GM23338 (cell line): ENCODE measurements around the gene MEST.
"Not testable (repeated sequence)": the region's sequence is repeated elsewhere in the genome, so short reads cannot be mapped to it uniquely, and the experiment has no call there.

Experiments used
- JUNB ChIP-seq: IDR thresholded peaks from one replicate; pipeline ENCODE4 v1.6.1; 2016; ENCODE audit warnings: antibody characterized with exemption; ENCODE audit not compliant: unreplicated experiment
- TF ChIP-seq, protein P1 (sequence below), 2 experiments: fragments of 200-600 bp in 1 of 2; sonication (generic) in 1 of 2; conservative IDR thresholded peaks; 2 replicates each; pipeline versions ENCODE4 v1.5.1 to v1.6.1; 2016 to 2017; ENCODE audit warnings: antibody characterized with exemption in 2 of 2, low read depth in 2 of 2, mild to moderate bottlenecking in 2 of 2, moderate library complexity in 1 of 2

DNA sequence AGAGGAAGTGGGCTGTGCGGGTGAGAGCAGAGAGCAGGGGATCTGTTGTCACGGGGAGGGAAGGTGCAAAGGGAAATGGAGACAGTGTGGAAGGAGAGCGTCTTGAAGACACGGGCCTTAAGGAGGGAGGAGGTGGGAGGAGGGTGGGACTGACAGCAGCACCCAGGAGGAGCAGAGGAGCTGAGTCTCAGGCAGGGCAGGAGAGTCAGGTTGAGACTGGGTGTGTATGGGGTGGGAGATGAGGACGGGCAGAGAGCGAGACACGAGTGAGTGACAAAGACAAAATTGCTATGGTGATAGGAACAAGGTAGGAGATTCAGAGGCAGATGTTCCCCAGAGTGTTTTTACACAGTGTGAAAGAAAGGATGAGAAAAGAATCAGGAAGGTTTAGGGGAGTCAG is 49.4 kb downstream of the MEST start:
- TF ChIP-seq JUNB = not testable (repeated sequence)
- TF ChIP-seq, protein P1, sequence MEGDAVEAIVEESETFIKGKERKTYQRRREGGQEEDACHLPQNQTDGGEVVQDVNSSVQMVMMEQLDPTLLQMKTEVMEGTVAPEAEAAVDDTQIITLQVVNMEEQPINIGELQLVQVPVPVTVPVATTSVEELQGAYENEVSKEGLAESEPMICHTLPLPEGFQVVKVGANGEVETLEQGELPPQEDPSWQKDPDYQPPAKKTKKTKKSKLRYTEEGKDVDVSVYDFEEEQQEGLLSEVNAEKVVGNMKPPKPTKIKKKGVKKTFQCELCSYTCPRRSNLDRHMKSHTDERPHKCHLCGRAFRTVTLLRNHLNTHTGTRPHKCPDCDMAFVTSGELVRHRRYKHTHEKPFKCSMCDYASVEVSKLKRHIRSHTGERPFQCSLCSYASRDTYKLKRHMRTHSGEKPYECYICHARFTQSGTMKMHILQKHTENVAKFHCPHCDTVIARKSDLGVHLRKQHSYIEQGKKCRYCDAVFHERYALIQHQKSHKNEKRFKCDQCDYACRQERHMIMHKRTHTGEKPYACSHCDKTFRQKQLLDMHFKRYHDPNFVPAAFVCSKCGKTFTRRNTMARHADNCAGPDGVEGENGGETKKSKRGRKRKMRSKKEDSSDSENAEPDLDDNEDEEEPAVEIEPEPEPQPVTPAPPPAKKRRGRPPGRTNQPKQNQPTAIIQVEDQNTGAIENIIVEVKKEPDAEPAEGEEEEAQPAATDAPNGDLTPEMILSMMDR (conservative IDR thresholded peaks at IDR 0.05; ENCODE audit: low read depth in 2 of 2) = not testable (repeated sequence)
